GM12878 (cell line): ENCODE results near the gene EFNA3. TPM values are rescaled to one million over a fixed set of nuclear protein-coding genes. Genes with fewer than 3 reads are reported as not detected.

ENCODE experiments used
- ATAC-seq: fragments of 200-7000 bp; cut with Tn5 transposase; 3 replicates; pipeline ENCODE4 v1.9.1; 2020; ENCODE audit warnings: mild to moderate bottlenecking, moderate library complexity
- BruUV-seq: library from RNA; stranded (reverse); fragments of 400-500 nt; replicated peaks from 2 replicates; lab custom pipeline; 2021; lab: Mats Ljungman, UMichigan
- CTCF ChIA-PET: fragments of 300-600 bp; sonication (Branson Sonifier 250); formaldehyde crosslinking; extraction: SDS; loops from one replicate; lab custom pipeline; 2021; ENCODE audit warnings: inconsistent platforms; lab: Yijun Ruan, JAX
- POLR2A ChIA-PET: fragments of 350-600 bp; formaldehyde crosslinking; extraction: SDS; loops from one replicate; lab custom pipeline; 2021; ENCODE audit warnings: inconsistent platforms; lab: Charles Lee
- RAD21 ChIA-PET: fragments of 300-600 bp; sonication (Branson Sonifier 250); formaldehyde crosslinking; loops from one replicate; lab custom pipeline; 2023; ENCODE audit warnings: antibody characterized with exemption; ENCODE audit not compliant: unreplicated experiment; lab: Charles Lee
- SMC1A ChIA-PET: fragments of 300-600 bp; sonication (Branson Sonifier 250); formaldehyde crosslinking; loops from one replicate; lab custom pipeline; 2023; ENCODE audit not compliant: unreplicated experiment, uncharacterized antibody; lab: Charles Lee
- DNase-seq: peaks from one replicate; pipeline ENCODE4 v3.0.0-alpha.2; 2011; ENCODE audit warnings: low read depth, low spot score
- FAIRE-seq: peaks from 3 replicates; lab custom pipeline; 2011; peaks lifted over from hg19 to GRCh38; lab: Jason Lieb, UNC
- H2AFZ ChIP-seq: 2 replicates; pipeline ENCODE4 v1.6.0; 2011; ENCODE audit warnings: low read depth, low read length, control low read depth; ENCODE audit not compliant: control insufficient read depth
- H3K27ac ChIP-seq: 2 replicates; pipeline ENCODE4 v1.5.1; 2011; ENCODE audit warnings: control low read depth; ENCODE audit not compliant: control insufficient read depth, insufficient read depth
- H3K27me3 ChIP-seq, 2 experiments: replicated peaks in 1 of 2; 2 replicates each; pipeline versions ENCODE4 v1.6.0 to v1.6.1; 2011; ENCODE audit warnings: low read length in 1 of 2; ENCODE audit not compliant: control insufficient read depth in 2 of 2, insufficient read depth in 2 of 2
- H3K36me3 ChIP-seq, 2 experiments: 2 replicates each; pipeline ENCODE4 v1.5.1; 2011; ENCODE audit warnings: low read length in 1 of 2; ENCODE audit not compliant: control insufficient read depth in 2 of 2, insufficient read depth in 2 of 2
- H3K4me1 ChIP-seq: 2 replicates; pipeline ENCODE4 v1.6.1; 2011; ENCODE audit warnings: mild to moderate bottlenecking, low read length, moderate library complexity, mixed read lengths; ENCODE audit not compliant: control insufficient read depth, insufficient read depth
- H3K4me2 ChIP-seq: 2 replicates; pipeline ENCODE4 v1.6.0; 2011; ENCODE audit warnings: control low read depth; ENCODE audit not compliant: control insufficient read depth, insufficient read depth
- H3K4me3 ChIP-seq: fragments of 200-600 bp; sonication (generic); 2 replicates; pipeline ENCODE4 v1.5.1; 2016
- H3K79me2 ChIP-seq: 2 replicates; pipeline ENCODE4 v1.6.0; 2011; ENCODE audit warnings: low read length; ENCODE audit not compliant: control insufficient read depth, insufficient read depth
- H3K9ac ChIP-seq: 2 replicates; pipeline ENCODE4 v1.8.0; 2011; ENCODE audit warnings: low read length, control low read depth, mixed read lengths; ENCODE audit not compliant: control insufficient read depth, insufficient read depth
- H3K9me3 ChIP-seq: replicated peaks from 3 replicates; pipeline ENCODE4 v1.5.1; 2011; ENCODE audit warnings: mild to moderate bottlenecking, low read length; ENCODE audit not compliant: control insufficient read depth, insufficient read depth
- H4K20me1 ChIP-seq: 2 replicates; pipeline ENCODE4 v1.6.0; 2011; ENCODE audit not compliant: control insufficient read depth, insufficient read depth
- CBFB ChIP-seq: IDR thresholded peaks from 2 replicates; pipeline ENCODE4 v1.6.1; 2016; ENCODE audit warnings: antibody characterized with exemption, low read depth
- E2F8 ChIP-seq: fragments of 450-650 bp; IDR thresholded peaks from 2 replicates; pipeline ENCODE4 v1.6.1; 2018; ENCODE audit warnings: mild to moderate bottlenecking, low read depth, moderate library complexity; ENCODE audit not compliant: partially characterized antibody
- EGR1 ChIP-seq, 2 experiments: IDR thresholded peaks; 1 replicate in 1 of 2; 2 replicates in 1 of 2; pipeline ENCODE4 v1.6.1; 2011 to 2012; ENCODE audit warnings: low read depth in 2 of 2, low read length in 2 of 2, borderline replicate concordance in 1 of 2, mild to moderate bottlenecking in 1 of 2, moderate library complexity in 1 of 2
- HCFC1 ChIP-seq: fragments of 150-350 bp; IDR thresholded peaks from 2 replicates; pipeline ENCODE4 v1.6.1; 2014; ENCODE audit warnings: low read length
- HDGF ChIP-seq: fragments of 450-650 bp; IDR thresholded peaks from 2 replicates; pipeline ENCODE4 v1.6.1; 2016; ENCODE audit warnings: antibody characterized with exemption
- JUNB ChIP-seq: IDR thresholded peaks from 2 replicates; pipeline ENCODE4 v1.6.1; 2016; ENCODE audit warnings: antibody characterized with exemption, mild to moderate bottlenecking
- LARP7 ChIP-seq: fragments of 450-650 bp; IDR thresholded peaks from 2 replicates; pipeline ENCODE4 v1.6.1; 2017; ENCODE audit warnings: mild to moderate bottlenecking
- MTA2 ChIP-seq: fragments of 450-650 bp; IDR thresholded peaks from 2 replicates; pipeline ENCODE4 v1.6.1; 2016; ENCODE audit warnings: low read depth, mild to moderate bottlenecking, moderate library complexity
- NR2C1 ChIP-seq: fragments of 450-650 bp; IDR thresholded peaks from 2 replicates; pipeline ENCODE4 v1.6.1; 2017; ENCODE audit warnings: antibody characterized with exemption, mild to moderate bottlenecking, moderate library complexity
- NRF1 ChIP-seq: conservative IDR thresholded peaks from 2 replicates; pipeline ENCODE4 v1.6.1; 2011; ENCODE audit warnings: mild to moderate bottlenecking, low read depth, low read length, improper control_type of control experiment
- SIN3A ChIP-seq: IDR thresholded peaks from 2 replicates; pipeline ENCODE4 v1.6.1; 2012; ENCODE audit warnings: low read depth, low read length, improper control_type of control experiment
- SMAD5 ChIP-seq: IDR thresholded peaks from 2 replicates; pipeline ENCODE4 v1.6.1; 2016; ENCODE audit warnings: antibody characterized with exemption, low read depth
- SMARCA5 ChIP-seq: fragments of 450-650 bp; IDR thresholded peaks from 2 replicates; pipeline ENCODE4 v1.6.1; 2017; ENCODE audit warnings: mild to moderate bottlenecking
- SMC3 ChIP-seq: IDR thresholded peaks from 2 replicates; pipeline ENCODE4 v1.6.1; 2011; ENCODE audit warnings: low read length, improper control_type of control experiment, borderline replicate concordance
- STAT1 ChIP-seq: fragments of 450-650 bp; conservative IDR thresholded peaks from 2 replicates; pipeline ENCODE4 v1.6.1; 2014; ENCODE audit warnings: antibody characterized with exemption, mild to moderate bottlenecking
- YBX1 ChIP-seq: fragments of 450-650 bp; IDR thresholded peaks from 2 replicates; pipeline ENCODE4 v1.6.1; 2016; ENCODE audit warnings: antibody characterized with exemption
- ZNF24 ChIP-seq: fragments of 450-650 bp; IDR thresholded peaks from 2 replicates; pipeline ENCODE4 v1.6.1; 2017; ENCODE audit warnings: antibody characterized with exemption, mild to moderate bottlenecking
- WGBS: methylation state at CpG from one replicate; pipeline ENCODE4 v1.1.6; 2016; ENCODE audit warnings: low lambda C conversion rate; ENCODE audit not compliant: insufficient replicate concordance, insufficient coverage; ENCODE audit errors: missing lambda C conversion rate; 5-methylcytosine and 5-hydroxymethylcytosine counted together
- in situ Hi-C: fragments of 300-500 bp; cut with MboI; formaldehyde crosslinking; loops from 9 replicates; pipeline ENCODE4 v1.14.3; 2018; ENCODE audit warnings: mixed read lengths
- intact Hi-C: fragments of 100-400 bp; cut with micrococcal nuclease; formaldehyde crosslinking; loops from one replicate; pipeline ENCODE4 v1.14.2; 2022; ENCODE audit not compliant: unreplicated experiment
- polyA plus RNA-seq, 11 experiments: library from polyadenylated mRNA; depleted of rRNA in 4 of 11; unstranded in 6 of 11; stranded (reverse) in 5 of 11; fragments of >200 nt; fragmentation: Nextera tagmentation in 4 of 11; fragmentation: Illumina TruSeq in 1 of 11; extraction: Ambion mirVana in 4 of 11; extraction: Trizol in 1 of 11; gene quantifications; 1 replicate in 1 of 11; 2 replicates in 10 of 11; pipeline versions ENCODE4 v1.2.1 to v1.2.3, GENCODE V29; 2011 to 2016; ENCODE audit warnings: inconsistent platforms in 2 of 11, missing spikeins in 2 of 11, low read depth in 1 of 11
- total RNA-seq, 4 experiments: library from RNA; depleted of rRNA in 3 of 4; stranded (reverse); fragments of >200 nt in 3 of 4; fragmentation: Illumina TruSeq in 1 of 4; extraction: Trizol in 1 of 4; gene quantifications; 2 replicates each; pipeline versions ENCODE4 v1.2.1 to v1.2.3, GENCODE V29; 2013 to 2021
- TF ChIP-seq, protein P1 (sequence below): fragments of 450-650 bp; formaldehyde crosslinking; IDR thresholded peaks from 2 replicates; pipeline ENCODE4 v1.4.0; 2020; ENCODE audit warnings: mild to moderate bottlenecking, moderate library complexity

EFNA3 gene
- total and polyA plus RNA-seq, 10 of the 15 experiments (the other 5 are each of a cell fraction or from before 2014, with no cell fraction given) = 0.08 to 5.4 (median 1.1) TPM

DNA sequence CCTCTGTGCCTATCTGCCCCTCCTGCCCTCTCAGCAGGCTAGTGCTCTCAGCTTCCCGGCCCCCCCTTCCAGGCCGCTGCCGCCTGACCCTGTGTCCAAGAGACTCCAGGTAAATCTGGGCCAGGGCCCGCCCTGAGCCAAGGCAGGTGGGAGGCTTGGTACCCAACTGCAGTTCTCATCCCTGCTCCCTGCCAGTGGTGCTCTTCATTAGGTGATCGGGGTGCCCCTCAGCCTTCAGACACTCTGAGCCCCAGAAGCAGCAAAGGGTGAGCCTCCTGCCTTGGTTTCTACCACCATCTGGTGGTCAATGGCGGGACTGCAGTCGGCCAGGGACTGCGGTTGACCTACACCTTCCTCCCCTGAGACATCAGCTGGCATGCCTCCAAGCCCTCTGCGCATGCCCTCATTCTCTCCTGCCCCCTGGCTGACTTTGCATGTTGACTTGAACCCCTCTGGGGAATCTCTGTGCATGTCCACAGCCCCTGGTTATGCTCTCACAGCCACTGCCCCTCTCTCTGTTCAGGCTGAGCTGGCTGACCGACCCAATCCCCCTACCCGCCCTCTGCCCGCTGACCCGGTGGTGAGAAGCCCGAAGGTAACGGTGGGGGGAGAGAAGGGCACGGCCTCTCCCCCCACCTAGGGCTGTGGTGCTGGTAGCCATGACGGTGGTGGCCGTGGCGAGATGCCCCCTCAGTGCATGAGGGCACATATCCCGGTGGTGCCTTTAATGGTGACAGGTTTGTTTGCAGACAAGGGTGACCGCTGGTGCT lies 17.1 kb upstream of the EFNA3 start:
- H3K4me1 ChIP-seq = peaks cover 16% of the 10 kb centered on the region
- H3K79me2 ChIP-seq = no peaks in the 10 kb centered on the region
- no peaks in the 10 kb centered on the region for H3K9me3 ChIP-seq
- no peak overlapping the region for H3K9ac ChIP-seq
- WGBS = 21% methylated on average over 20 of the region's 21 CpGs
- ChIA-PET SMC1A (interaction anchor here (0.6 to 3.5 kb wide), 22 partner anchors 8 to 502 kb away, joined by 3 to 15 read pairs (median 4); partner anchors contain the start of genes ADAM15, FLAD1 and PBXIP1), CTCF (interaction anchor here (0.5 to 15.5 kb wide), 52 partner anchors 9 to 582 kb away, joined by 3 to 195 read pairs (median 4); partner anchors contain the start of genes ADAM15, CKS1B, EFNA3 and FLAD1), RAD21 (interaction anchor here (0.5 to 2.7 kb wide), 20 partner anchors 10 to 581 kb away, joined by 3 to 22 read pairs (median 4); partner anchors contain the start of genes ADAM15, FLAD1, KRTCAP2 and PBXIP1), POLR2A (interaction anchor here (0.7 to 1.3 kb wide), 3 partner anchors 13 to 125 kb away, joined by 3 read pairs; partner anchors contain the start of gene PMVK)
- peak; percentile 96 for DNase-seq
- no peak overlapping the region; the same call in 1 of the 2 replicates for H3K4me3 ChIP-seq
- FAIRE-seq = peak; percentile 99
- no peaks in the 10 kb centered on the region for H3K36me3 ChIP-seq
- in situ Hi-C loops = loop anchor here (5.0 kb wide), 1 partner anchor 499 kb away; no protein-coding TSS in a partner anchor
- ATAC-seq = peak; percentile 71
- H3K27me3 ChIP-seq = no peaks in the 10 kb centered on the region
- intact Hi-C loops = loop anchor here (1.0 to 5.0 kb wide), 6 partner anchors 16 to 503 kb away; partner anchors contain the start of genes CKS1B, SHC1 and UBE2Q1
- H4K20me1 ChIP-seq = no peaks in the 10 kb centered on the region
- no peak overlapping the region for H3K27ac ChIP-seq
- no TSS peak for BruUV-seq
- H3K4me2 ChIP-seq = peak overlapping the region; percentile 69
- peak overlapping the region; percentile 79 for H2AFZ ChIP-seq
- TF ChIP-seq SMARCA5 = peak; percentile 37; the same call in 1 of the 2 replicates
- peak; percentile 95 for TF ChIP-seq SMC3
- peak; percentile 60 for TF ChIP-seq NRF1
- TF ChIP-seq LARP7 = no peak
- TF ChIP-seq CBFB = peak; percentile 83; the same call in 1 of the 2 replicates
- no peak for TF ChIP-seq SMAD5
- TF ChIP-seq JUNB = no peak
- TF ChIP-seq ZNF24 = no peak
- 0 out of 3 replicates have a peak, but pooled peaks of 1 of the 2 experiments have one; percentile 3 for TF ChIP-seq EGR1 (IDR thresholded peaks at IDR 0.05; ENCODE audit: borderline replicate concordance in 1 of 2, low read depth in 2 of 2, low read length in 2 of 2)
- TF ChIP-seq YBX1 = 0 out of 2 replicates have a peak, but pooled peaks have one; percentile 40
- no peak for TF ChIP-seq SIN3A
- 0 out of 2 replicates have a peak, but pooled peaks have one; percentile 12 for TF ChIP-seq MTA2
- peak; percentile 46; the same call in 1 of the 2 replicates for TF ChIP-seq HCFC1
- TF ChIP-seq STAT1 = peak; percentile 18; the same call in 1 of the 2 replicates
- no peak for TF ChIP-seq NR2C1
- TF ChIP-seq, protein P1, sequence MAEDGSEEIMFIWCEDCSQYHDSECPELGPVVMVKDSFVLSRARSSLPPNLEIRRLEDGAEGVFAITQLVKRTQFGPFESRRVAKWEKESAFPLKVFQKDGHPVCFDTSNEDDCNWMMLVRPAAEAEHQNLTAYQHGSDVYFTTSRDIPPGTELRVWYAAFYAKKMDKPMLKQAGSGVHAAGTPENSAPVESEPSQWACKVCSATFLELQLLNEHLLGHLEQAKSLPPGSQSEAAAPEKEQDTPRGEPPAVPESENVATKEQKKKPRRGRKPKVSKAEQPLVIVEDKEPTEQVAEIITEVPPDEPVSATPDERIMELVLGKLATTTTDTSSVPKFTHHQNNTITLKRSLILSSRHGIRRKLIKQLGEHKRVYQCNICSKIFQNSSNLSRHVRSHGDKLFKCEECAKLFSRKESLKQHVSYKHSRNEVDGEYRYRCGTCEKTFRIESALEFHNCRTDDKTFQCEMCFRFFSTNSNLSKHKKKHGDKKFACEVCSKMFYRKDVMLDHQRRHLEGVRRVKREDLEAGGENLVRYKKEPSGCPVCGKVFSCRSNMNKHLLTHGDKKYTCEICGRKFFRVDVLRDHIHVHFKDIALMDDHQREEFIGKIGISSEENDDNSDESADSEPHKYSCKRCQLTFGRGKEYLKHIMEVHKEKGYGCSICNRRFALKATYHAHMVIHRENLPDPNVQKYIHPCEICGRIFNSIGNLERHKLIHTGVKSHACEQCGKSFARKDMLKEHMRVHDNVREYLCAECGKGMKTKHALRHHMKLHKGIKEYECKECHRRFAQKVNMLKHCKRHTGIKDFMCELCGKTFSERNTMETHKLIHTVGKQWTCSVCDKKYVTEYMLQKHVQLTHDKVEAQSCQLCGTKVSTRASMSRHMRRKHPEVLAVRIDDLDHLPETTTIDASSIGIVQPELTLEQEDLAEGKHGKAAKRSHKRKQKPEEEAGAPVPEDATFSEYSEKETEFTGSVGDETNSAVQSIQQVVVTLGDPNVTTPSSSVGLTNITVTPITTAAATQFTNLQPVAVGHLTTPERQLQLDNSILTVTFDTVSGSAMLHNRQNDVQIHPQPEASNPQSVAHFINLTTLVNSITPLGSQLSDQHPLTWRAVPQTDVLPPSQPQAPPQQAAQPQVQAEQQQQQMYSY (CRISPR knock-in tag) = no peak
- TF ChIP-seq HDGF = peak; percentile 58; the same call in 1 of the 2 replicates
- no peak for TF ChIP-seq E2F8
